Measurements from ENCODE around the gene RIMBP2.

RIMBP2 gene

GRCh38 chr12:130627175-130627574 lies 88.9 kb downstream of the RIMBP2 start:
- no peak overlapping the region for H3K4me3 ChIP-seq (ENCODE audit: control insufficient read depth, low read depth, low read length)
- no peak for TF ChIP-seq CTCF (conservative IDR thresholded peaks at IDR 0.05; ENCODE audit: control insufficient read depth, insufficient read depth, low read depth, low read length)
- DNase-seq (ENCODE audit: low read depth) = no peak

GRCh38 chr12:130626601-130627000 lies 89.5 kb downstream of the RIMBP2 start:
- DNase-seq (ENCODE audit: low read depth) = no peak
- no peak for TF ChIP-seq CTCF (conservative IDR thresholded peaks at IDR 0.05; ENCODE audit: control insufficient read depth, insufficient read depth, low read depth, low read length)
- H3K4me3 ChIP-seq (ENCODE audit: control insufficient read depth, low read depth, low read length) = no peak overlapping the region

- TF ChIP-seq CTCF (conservative IDR thresholded peaks at IDR 0.05; ENCODE audit: control insufficient read depth, insufficient read depth, low read depth, low read length) = no peak
- no peak for DNase-seq (ENCODE audit: low read depth)
- H3K4me3 ChIP-seq (ENCODE audit: control insufficient read depth, low read depth, low read length) = no peak overlapping the region
Observed at GRCh38 chr12:130625201-130625600, 90.9 kb downstream of the RIMBP2 start.

GRCh38 chr12:130622803-130623202 lies 93.3 kb downstream of the RIMBP2 start:
- DNase-seq (ENCODE audit: low read depth) = no peak
- H3K4me3 ChIP-seq (ENCODE audit: control insufficient read depth, low read depth, low read length) = no peak overlapping the region
- no peak for TF ChIP-seq CTCF (conservative IDR thresholded peaks at IDR 0.05; ENCODE audit: control insufficient read depth, insufficient read depth, low read depth, low read length)

- no peak for DNase-seq (ENCODE audit: low read depth)
- no peak overlapping the region for H3K4me3 ChIP-seq (ENCODE audit: control insufficient read depth, low read depth, low read length)
- no peak for TF ChIP-seq CTCF (conservative IDR thresholded peaks at IDR 0.05; ENCODE audit: control insufficient read depth, insufficient read depth, low read depth, low read length)
Observed at GRCh38 chr12:130621696-130622298, 94.3 kb downstream of the RIMBP2 start.

GRCh38 chr12:130620756-130621155 lies 95.3 kb downstream of the RIMBP2 start:
- no peak for TF ChIP-seq CTCF (conservative IDR thresholded peaks at IDR 0.05; ENCODE audit: control insufficient read depth, insufficient read depth, low read depth, low read length)
- no peak for DNase-seq (ENCODE audit: low read depth)
- H3K4me3 ChIP-seq (ENCODE audit: control insufficient read depth, low read depth, low read length) = no peak overlapping the region

GRCh38 chr12:130620281-130620680 lies 95.8 kb downstream of the RIMBP2 start:
- DNase-seq (ENCODE audit: low read depth) = no peak
- TF ChIP-seq CTCF (conservative IDR thresholded peaks at IDR 0.05; ENCODE audit: control insufficient read depth, insufficient read depth, low read depth, low read length) = no peak
- no peak overlapping the region for H3K4me3 ChIP-seq (ENCODE audit: control insufficient read depth, low read depth, low read length)

Measured in fibroblast of mammary gland (primary cell).